IPS DF 6.9 (cell line): Measurements from ENCODE around the gene GSS.

Source experiments
- DNase-seq: peaks from one replicate; pipeline ENCODE4 v3.0.0-alpha.2; 2013; ENCODE audit warnings: low read depth, low spot score
- H3K27ac ChIP-seq: one replicate; pipeline ENCODE4 v1.5.1; 2013; ENCODE audit warnings: low read length, control low read depth
- H3K27me3 ChIP-seq: 2 replicates; pipeline ENCODE4 v1.6.1; 2013; ENCODE audit warnings: mild to moderate bottlenecking, low read length; ENCODE audit not compliant: control insufficient read depth, insufficient read depth
- H3K36me3 ChIP-seq: 2 replicates; pipeline ENCODE4 v1.6.1; 2013; ENCODE audit warnings: low read length; ENCODE audit not compliant: control insufficient read depth, insufficient read depth
- H3K4me1 ChIP-seq: 2 replicates; pipeline ENCODE4 v1.6.1; 2013; ENCODE audit warnings: low read length; ENCODE audit not compliant: control insufficient read depth, insufficient read depth
- H3K4me3 ChIP-seq: 2 replicates; pipeline ENCODE4 v1.5.1; 2013; ENCODE audit warnings: mild to moderate bottlenecking, low read length
- H3K9me3 ChIP-seq: 2 replicates; pipeline ENCODE4 v1.6.1; 2013; ENCODE audit warnings: low read length, inconsistent platforms; ENCODE audit not compliant: control insufficient read depth, insufficient read depth
- WGBS: extraction: QIAGEN DNeasy Blood & Tissue Kit; methylation state at CpG from one replicate; pipeline ENCODE4 v1.1.7; 2013; ENCODE audit warnings: mixed read lengths, missing lambda C conversion rate; ENCODE audit not compliant: insufficient read length, insufficient coverage; 5-methylcytosine and 5-hydroxymethylcytosine counted together

The GSS gene

GRCh38 chr20:34956041-34956458 is 444 bp upstream of the GSS start:
- no CpG with 5 or more reads among the region's 6 CpGs for WGBS
- H3K27ac ChIP-seq = no peak overlapping the region
- H3K4me1 ChIP-seq = peaks cover 5% of the 10 kb centered on the region; the same call in 1 of the 2 replicates
- DNase-seq = no peak
- H3K4me3 ChIP-seq = peak overlapping the region; percentile 6; the same call in 1 of the 2 replicates
- no peaks in the 10 kb centered on the region for H3K9me3 ChIP-seq
- no peaks in the 10 kb centered on the region for H3K36me3 ChIP-seq
- no peaks in the 10 kb centered on the region for H3K27me3 ChIP-seq

- Histone ChIP-seq H3K36me3 (no peaks in the 10 kb centered on the region), H3K4me3 (peak overlapping the region; percentile 47; the same call in 1 of the 2 replicates), H3K27me3 (no peaks in the 10 kb centered on the region), H3K27ac (no peak overlapping the region), H3K9me3 (no peaks in the 10 kb centered on the region), H3K4me1 (peaks cover 2% of the 10 kb centered on the region; the same call in 1 of the 2 replicates)
- WGBS = no CpG with 5 or more reads among the region's 13 CpGs
- no peak for DNase-seq
Observed at GRCh38 chr20:34954904-34955230, 739 bp downstream of the GSS start.

- H3K4me3 ChIP-seq = no peak overlapping the region
- H3K4me1 ChIP-seq = peaks cover 2% of the 10 kb centered on the region; the same call in 1 of the 2 replicates
- no peaks in the 10 kb centered on the region for H3K9me3 ChIP-seq
- no CpG with 5 or more reads among the region's 7 CpGs for WGBS
- no peaks in the 10 kb centered on the region for H3K36me3 ChIP-seq
- no peak overlapping the region for H3K27ac ChIP-seq
- no peaks in the 10 kb centered on the region for H3K27me3 ChIP-seq
- no peak for DNase-seq
Observed at GRCh38 chr20:34953960-34954359, 1.6 kb downstream of the GSS start.

- DNase-seq = no peak
- no CpG with 5 or more reads among the region's 5 CpGs for WGBS
Observed at GRCh38 chr20:34952671-34953070, 2.9 kb downstream of the GSS start.

DNA sequence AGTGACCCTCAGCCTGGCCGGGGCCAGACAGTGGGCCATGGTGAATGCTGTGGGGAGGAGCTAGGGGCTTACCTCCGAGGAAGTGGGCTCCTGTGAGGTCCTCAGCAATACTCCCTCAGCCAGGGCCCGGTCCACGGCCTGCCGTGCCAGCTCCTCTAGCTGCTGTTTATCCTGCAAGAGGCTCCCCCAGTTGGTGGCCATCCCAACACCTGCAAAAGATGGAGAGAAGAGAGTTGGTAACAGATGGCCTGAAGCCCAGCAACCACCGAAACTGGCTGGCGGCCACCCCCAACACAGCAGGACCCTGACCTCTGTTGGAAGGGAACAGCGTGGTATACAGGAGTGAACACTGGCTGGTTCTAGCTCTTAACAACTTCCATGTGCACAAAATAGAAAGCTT is 4.0 kb downstream of the GSS start:
- DNase-seq = no peak
- Histone ChIP-seq H3K4me3 (no peak overlapping the region), H3K4me1 (peaks cover 2% of the 10 kb centered on the region; the same call in 1 of the 2 replicates), H3K9me3 (no peaks in the 10 kb centered on the region), H3K27me3 (no peaks in the 10 kb centered on the region), H3K36me3 (no peaks in the 10 kb centered on the region), H3K27ac (no peak overlapping the region)
- WGBS = no CpG with 5 or more reads among the region's 8 CpGs

More at GRCh38 chr20:34952671-34953070, 2.9 kb downstream of the GSS start:
- Histone ChIP-seq H3K4me3 (no peak overlapping the region), H3K27ac (no peak overlapping the region), H3K36me3 (no peaks in the 10 kb centered on the region), H3K4me1 (peaks cover 2% of the 10 kb centered on the region; the same call in 1 of the 2 replicates), H3K27me3 (no peaks in the 10 kb centered on the region), H3K9me3 (no peaks in the 10 kb centered on the region)

GRCh38 chr20:34951252-34951651 is 4.4 kb downstream of the GSS start:
- Histone ChIP-seq H3K4me1 (no peaks in the 10 kb centered on the region), H3K27me3 (no peaks in the 10 kb centered on the region), H3K27ac (no peak overlapping the region), H3K4me3 (no peak overlapping the region), H3K36me3 (no peaks in the 10 kb centered on the region), H3K9me3 (no peaks in the 10 kb centered on the region)
- no CpG with 5 or more reads among the region's 2 CpGs for WGBS
- DNase-seq = no peak

- no peaks in the 10 kb centered on the region for H3K27me3 ChIP-seq
- no peaks in the 10 kb centered on the region for H3K36me3 ChIP-seq
- DNase-seq = no peak
- H3K4me1 ChIP-seq = no peaks in the 10 kb centered on the region
- no peaks in the 10 kb centered on the region for H3K9me3 ChIP-seq
- H3K27ac ChIP-seq = no peak overlapping the region
- WGBS = no CpG with 5 or more reads among the region's 6 CpGs
- no peak overlapping the region for H3K4me3 ChIP-seq
Observed at GRCh38 chr20:34949120-34949519, 6.5 kb downstream of the GSS start.

DNA sequence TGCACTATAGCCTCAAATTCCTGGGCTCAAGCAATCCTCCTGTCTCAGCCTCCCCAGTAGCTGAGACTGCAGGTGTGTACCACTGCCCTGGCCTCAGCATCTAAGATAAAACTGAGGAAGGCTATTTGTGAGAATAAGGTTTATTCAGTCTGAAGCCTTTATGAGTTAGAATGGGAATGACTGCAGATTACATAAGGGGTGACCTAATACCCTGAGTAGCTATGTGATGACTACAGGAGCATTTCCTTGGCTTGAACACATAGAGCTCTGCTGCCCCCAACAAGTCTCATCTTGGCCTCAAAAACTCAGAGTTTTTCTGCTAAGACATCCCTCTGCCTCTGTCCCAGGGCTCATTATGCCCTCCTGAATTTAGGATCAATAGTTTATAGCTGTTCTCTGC is 7.6 kb downstream of the GSS start:
- H3K4me1 ChIP-seq = no peaks in the 10 kb centered on the region
- no peaks in the 10 kb centered on the region for H3K9me3 ChIP-seq
- no peak overlapping the region for H3K4me3 ChIP-seq
- no peak overlapping the region for H3K27ac ChIP-seq
- H3K27me3 ChIP-seq = no peaks in the 10 kb centered on the region
- DNase-seq = no peak
- no peaks in the 10 kb centered on the region for H3K36me3 ChIP-seq

- Histone ChIP-seq H3K4me1 (no peaks in the 10 kb centered on the region), H3K4me3 (no peak overlapping the region), H3K27me3 (no peaks in the 10 kb centered on the region), H3K9me3 (no peaks in the 10 kb centered on the region), H3K36me3 (peaks cover 5% of the 10 kb centered on the region; the same call in 1 of the 2 replicates), H3K27ac (no peak overlapping the region)
- no peak for DNase-seq
Observed at GRCh38 chr20:34947336-34947735, 8.3 kb downstream of the GSS start.

- Histone ChIP-seq H3K4me1 (no peaks in the 10 kb centered on the region), H3K9me3 (no peaks in the 10 kb centered on the region), H3K27me3 (no peaks in the 10 kb centered on the region), H3K36me3 (peaks cover 6% of the 10 kb centered on the region; the same call in 1 of the 2 replicates), H3K4me3 (no peak overlapping the region), H3K27ac (no peak overlapping the region)
- 100% methylated on average over 1 of the region's 3 CpGs for WGBS
- DNase-seq = no peak
Observed at GRCh38 chr20:34946661-34947060, 8.9 kb downstream of the GSS start.

- DNase-seq = no peak
- Histone ChIP-seq H3K27ac (no peak overlapping the region), H3K4me3 (no peak overlapping the region), H3K36me3 (peaks cover 6% of the 10 kb centered on the region; the same call in 1 of the 2 replicates), H3K27me3 (no peaks in the 10 kb centered on the region), H3K9me3 (no peaks in the 10 kb centered on the region), H3K4me1 (no peaks in the 10 kb centered on the region)
- WGBS = no CpG with 5 or more reads among the region's 7 CpGs
Observed at GRCh38 chr20:34945315-34946077, 10.1 kb downstream of the GSS start.
